NK-92 (cell line): ENCODE results near the gene TMEM171.

Source experiments
- DNase-seq: peaks from one replicate; lab custom pipeline; 2025; ENCODE audit not compliant: unreplicated experiment; lab: John Stamatoyannopoulos, UW

The TMEM171 gene

DNA sequence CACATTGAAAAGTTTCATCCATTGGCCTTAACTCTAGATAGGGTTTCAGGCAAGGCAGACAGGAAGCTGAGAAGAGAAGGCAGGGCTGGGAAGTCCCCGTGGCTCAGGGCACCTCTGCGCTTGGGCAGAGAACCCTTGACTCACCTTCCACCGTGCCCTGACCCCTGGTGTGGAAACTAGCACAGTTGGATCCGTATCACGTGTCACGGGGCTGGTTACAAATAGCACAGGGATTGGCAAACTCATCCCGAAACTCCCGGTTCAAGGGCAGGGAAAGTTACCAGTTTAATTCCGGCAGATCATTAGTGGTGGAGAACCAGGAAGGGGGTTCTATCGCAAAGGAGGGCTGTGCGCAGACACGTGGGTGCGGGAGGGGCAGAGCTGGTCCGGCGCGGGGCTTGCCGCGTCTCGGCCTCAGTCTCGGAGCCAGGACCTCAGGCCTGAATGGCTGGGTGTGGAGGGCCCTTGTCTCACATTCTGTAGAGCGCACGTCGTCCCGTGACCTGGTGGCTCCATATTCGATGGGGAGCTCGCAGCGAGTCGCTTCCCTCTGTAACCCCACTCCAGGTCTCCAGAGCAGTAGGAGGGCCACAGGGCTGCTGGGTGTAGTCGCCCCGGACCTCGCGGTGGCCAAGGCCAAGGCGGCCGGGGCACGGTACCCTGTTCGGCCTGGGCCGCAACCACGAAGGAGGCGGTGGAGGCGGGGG is 771 bp upstream of the TMEM171 start:
- no peak for DNase-seq

DNA sequence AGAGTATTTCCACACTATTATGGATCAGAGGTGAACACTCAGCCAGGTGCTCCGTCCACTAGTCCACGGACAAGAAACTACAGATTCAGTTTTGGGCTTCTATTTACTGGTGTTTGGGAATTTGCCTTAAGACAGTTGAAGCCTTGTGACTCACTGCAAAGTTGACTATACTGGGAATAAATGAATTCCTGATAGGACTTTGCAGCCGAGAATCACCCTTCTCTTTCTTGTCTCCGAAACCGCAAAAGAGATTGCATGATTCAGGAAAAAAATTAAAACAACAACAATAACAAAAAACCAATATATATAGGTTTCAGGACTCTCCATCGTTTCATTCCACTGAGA is 716 bp downstream of the TMEM171 start:
- DNase-seq = no peak

DNA sequence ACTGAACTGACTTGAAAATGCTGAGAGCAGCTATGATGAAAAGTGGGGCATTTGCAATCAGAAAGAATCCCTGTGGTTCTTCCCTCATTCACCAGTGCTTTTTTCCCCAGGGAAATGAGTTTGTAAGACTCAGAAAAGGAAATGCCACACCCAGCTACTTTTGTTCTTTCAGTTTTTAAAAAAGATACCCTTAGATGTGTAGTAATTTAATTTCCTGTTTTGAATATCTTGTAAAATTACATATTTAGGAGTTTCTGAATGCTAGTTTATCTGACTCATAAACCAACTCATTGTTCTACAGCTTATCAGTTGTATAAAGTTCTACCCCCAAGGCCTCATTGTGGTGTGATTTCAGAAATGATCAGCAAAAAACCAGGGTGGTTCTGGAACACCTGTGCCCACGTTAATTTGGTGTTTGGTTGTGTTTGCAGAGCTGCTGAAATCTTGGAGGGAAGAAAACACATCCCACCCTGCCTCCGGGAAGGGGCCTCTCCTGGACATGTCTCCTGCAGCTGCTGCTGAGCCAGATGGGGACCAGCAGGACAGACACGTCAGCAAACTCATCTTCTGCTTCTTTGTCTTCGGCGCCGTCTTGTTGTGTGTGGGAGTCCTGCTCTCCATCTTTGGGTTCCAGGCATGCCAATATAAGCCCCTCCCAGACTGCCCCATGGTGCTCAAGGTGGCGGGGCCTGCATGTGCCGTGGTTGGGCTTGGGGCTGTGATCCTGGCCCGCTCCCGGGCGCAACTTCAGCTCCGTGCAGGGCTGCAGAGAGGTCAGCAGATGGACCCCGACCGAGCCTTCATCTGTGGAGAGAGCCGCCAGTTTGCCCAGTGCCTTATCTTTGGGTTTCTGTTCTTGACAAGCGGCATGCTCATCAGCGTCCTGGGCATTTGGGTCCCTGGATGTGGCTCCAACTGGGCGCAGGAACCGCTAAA is 2.8 kb downstream of the TMEM171 start:
- DNase-seq = no peak

DNA sequence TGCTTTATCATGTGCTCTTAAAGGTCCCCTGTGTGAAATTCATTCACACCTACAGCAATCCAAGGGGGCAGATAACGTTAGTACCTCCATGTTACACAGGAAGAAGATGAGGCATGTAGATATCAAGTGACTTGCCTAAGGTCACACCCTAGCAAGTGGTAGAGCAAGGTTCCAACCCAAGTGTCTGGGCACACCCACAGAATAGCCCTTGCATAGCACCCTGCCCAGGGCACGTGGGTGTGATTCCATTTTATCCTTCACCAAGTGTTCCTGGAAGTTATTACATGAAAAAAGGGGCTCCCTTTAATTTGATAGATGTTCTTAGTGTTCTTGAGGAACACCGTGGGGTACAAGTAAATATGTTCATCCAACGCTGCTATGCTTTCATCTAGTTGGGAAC is 4.9 kb downstream of the TMEM171 start:
- no peak for DNase-seq

DNA sequence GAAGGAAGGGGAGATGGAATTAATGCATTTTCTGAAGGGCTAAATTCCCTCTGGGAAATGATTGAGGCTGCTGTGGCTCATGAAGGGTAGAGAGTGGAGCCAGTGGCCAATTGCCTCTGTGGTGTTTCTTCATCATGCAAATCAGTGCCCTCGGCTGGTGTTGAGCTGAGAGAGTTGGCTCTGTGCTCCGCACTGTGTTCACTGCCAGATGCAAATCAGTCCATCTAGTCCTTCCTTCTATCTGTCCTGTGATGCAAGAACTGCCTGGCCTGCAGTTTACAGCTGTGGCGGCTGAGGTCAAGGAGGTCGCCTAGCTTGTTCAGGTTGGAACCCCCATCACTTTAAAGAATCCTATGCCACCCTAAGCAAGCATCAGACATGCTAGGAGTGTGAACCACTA is 6.0 kb downstream of the TMEM171 start:
- DNase-seq = no peak

DNA sequence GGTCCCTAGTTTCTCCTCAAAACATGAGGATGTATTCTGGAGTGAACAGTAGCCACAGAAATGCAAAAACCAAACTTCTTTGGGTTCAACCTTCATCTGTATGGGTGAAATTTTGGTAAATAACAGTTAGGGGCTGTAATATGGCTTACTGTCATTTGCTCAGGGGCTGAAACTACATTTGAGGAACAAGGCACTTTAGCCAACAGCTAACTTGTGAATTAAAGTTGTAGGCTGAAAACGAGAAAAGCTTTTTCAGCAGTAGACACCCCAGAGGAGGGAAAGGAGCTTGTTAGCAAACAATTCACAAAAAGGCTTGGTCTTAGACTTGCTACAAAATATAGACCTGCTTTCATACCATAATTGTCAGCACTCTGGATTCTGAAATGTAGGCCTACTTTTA is 6.6 kb downstream of the TMEM171 start:
- no peak for DNase-seq

DNA sequence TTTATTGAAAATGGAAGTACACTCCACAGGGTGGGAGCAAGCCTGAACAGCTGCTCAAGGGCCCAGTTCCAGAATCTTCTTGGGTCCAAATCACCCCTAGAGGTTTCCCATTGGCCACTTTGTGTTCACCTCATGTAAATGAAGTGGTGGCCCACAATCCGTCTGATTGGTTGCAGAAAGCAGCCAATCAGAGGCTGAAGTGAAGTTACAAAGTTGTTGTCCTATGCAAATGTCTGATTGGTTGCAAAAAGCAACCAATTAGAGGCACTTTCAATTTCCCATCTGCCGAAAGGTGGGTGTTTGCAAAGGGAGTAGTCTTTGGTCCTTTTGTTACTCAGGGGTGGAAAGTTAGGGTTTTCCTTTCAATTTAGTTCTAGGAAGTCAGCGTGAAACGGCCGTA is 8.8 kb downstream of the TMEM171 start:
- no peak for DNase-seq

DNA sequence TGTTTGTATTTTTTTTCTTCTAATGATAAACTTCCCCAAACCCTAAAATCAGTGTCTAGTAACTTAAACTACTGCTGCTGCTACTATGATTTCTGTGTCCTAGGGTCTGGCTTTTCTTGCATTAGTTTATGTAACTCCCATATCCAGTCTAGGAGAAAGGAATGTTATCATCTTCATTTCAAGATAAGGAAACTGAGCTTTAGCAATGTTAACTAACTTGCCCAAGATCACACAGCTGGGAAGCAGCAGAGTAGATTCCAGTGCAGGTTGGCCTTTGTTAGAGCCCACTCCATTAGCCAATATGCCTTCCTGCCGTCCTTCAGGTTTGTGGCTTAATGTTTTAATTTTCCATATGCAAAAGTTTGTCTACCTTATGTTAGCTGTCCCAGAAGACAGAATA is 10.4 kb downstream of the TMEM171 start:
- no peak for DNase-seq

DNA sequence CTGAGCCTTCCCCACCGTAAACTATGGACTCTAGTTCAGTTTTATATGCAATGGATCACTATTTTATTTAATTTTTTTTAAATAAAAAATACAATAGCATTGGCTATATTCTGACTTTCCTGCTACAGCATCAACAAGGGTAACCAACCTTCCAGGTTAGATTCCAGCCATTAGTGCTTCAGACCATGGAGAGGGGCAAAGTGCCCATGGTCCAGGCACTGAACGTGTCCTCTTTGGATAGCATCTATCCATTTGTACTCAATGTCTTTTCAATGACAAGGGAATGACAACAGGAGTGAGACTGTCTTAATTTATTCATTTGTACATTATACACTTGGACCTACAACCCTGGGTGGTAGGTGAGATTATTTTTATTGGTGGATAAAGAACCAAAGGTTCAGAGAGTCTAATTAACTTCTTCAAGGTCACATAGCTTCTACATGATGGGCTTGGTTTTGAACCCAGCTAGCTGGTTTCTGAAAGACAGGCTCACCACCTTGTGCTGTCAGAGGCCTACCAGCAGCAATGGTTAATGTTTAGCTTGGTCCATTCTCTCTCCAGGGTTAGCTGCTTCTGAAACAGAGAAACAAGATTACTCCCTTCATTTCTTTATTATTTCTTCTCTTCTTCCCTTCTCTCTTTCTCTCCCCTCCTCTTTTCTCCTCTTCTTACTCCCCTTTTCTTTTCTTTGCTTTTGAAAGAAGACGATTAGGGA is 11.5 kb downstream of the TMEM171 start:
- DNase-seq = no peak

DNA sequence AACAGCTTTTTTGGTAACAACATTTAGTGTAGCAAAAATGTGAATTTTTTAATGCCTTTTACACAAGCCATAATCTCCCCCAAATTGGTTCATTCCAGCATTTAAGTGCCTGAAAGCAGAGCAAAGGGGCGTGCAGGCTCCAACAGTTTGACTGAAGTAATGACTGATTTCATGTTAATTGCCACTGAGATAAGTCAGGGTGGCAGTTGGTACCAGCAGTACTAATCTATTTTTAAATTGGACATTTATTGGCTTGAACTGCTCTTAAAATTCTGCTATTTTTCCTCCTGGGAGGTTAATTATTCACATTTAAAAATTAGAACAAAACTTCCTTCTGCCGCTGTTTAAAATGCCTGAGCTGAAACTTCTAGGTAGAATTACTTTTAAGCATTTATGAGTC is 12.4 kb downstream of the TMEM171 start:
- DNase-seq = no peak

DNA sequence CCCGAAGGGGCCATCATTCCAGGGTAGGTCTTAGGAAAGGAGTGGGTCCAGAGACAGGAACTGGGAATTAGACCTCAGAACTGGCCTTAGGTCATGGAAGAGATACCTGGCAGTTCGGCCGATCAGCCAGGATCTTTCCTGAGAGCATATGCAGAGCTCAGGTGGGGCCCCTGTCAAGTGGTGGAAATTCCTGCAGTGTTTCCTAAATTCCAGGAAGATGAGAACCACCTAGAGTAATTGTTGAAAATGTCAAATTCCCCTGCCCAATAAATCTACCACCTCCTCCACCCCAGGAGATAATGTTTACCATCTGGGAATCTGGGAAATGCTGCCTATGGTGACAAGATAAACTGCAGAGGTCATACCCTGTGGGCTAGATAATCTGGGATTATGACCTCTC is 14.6 kb downstream of the TMEM171 start:
- DNase-seq = no peak

DNA sequence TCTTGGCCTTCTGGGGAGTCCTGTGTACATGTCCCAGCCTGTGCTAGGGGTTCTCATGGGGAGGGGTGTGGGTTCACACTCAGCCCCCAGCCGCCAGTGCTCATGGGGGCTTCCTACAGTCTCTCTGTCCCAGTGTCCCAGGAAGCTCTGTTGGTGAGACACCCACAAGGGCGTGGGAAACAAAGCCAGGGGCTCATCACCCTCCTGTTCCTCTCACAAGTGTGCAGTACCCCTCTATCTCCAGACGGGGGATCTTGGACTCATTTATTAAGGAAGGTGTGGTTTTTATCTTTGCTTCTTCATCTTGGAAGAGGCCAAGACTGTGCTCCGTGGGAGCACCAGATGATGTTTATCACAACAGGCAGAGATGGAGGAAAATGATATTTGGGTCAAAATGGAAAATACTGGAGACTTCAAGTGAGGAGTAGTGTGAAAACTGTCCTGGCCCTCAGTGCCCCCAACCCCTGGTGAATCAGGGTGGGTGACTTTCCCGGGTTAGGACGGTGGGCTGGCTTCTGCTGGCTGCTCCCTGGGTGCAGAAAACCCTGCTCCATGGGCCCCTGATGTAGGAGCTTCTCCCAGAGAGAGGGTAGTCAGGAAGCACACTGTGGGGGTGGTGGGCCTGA is 15.2 kb downstream of the TMEM171 start:
- DNase-seq = no peak

DNA sequence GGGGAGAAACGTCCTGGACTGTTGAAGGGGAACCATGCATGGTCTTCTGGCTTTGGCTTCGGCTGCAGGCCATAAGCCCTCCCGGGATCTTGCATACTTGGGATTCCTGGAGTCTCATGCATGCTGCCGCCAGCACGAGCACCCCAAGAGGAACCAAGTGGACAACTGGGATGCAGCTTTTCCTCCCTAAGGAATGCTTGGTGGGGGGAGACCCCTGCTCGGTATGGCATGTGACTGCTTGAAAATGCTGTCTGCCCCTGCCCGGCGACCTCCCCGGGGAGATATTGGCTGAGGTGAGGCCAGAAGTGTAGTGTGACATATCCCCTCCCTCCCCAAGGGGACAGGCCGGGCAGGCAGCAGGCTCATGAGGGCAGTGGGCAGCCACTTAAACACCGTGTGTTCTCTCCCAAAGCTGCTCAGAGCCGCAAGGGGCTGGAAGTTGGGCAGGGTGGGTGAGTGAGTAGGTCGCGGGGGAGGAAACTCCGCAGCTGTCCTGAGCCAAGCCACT is 15.7 kb downstream of the TMEM171 start:
- DNase-seq = no peak

DNA sequence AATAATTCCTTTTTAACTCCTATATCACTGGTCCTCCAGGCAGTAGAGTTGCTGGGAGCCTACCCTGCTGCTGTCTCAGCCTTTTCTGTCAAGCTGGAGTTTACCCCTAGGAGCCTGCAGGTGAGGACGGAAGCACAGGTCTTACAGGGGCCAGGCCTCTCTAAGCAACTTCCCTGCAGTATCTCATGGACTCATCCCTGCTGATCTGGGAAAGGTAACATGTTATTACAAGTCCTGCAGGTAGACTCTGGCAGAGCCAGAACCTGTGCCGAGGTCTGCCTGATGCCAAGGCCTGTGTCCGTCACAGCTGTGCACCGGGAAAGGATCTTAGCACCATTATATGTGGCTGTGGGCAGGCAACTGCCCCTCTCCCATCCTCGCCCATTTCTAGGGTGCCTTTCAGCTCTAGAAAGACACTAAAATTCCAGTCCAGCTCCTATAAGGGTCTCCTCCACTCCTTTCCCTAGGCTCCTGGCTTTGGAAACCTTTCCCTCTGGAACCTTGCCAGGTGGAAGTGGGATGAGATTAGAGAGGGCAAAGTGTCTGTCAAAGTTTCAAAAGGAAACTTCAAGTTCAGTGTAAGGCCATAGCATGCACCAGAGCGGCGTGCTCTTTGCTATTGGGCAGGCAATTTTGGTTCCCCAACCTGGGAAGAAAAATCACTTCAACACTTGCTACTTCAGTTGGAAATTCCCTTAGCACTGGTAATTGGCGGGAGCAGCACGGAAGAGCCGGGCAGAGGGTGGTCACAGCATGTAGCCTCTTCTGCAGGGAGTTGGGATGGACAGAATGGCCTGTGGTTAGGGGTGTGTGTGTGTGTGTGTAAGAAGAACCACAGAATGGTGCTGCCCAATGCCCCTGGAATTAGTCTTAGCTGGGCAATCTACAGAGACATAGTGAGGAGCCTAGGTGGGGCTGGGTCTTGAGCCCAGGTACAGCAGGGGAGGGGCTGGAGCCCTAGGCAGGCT is 17.5 kb downstream of the TMEM171 start:
- no peak for DNase-seq

DNA sequence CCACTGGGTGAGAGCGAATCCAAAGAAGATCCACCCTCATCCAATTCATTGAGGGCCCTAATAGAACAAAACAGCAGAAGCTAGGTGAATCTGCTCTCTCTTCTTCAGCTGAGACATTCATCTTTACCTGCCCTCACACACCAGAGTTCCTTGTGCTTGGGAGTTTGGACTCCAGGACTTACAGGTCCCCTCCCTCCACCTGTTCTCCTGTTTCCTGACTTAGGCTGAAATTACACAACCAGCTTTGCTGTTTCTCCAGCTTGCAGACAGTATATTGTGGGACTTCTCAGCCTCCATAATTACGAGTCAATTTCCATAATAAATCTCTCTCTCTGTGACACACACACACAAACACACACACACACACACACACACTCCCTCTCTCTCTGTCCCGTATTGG is 19.1 kb downstream of the TMEM171 start:
- DNase-seq = no peak

DNA sequence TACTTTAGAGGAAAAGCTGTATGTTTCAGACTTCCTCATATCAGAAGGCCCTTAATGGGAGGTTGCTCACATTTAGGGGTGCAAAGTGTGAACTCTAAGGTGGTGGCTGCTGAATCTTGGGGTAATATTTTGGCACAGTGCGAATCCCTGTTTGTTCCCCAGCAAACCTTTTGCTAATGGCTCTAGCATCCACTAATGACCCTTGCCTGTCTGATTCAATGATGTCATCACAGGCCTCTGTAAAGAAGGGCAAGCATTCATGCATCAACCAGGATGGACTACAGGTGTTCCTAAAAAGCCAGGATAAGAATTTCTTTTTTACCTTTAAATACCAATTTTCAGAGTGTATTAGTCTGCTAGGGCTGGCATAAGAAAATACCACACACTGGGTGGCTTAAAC is 20.4 kb downstream of the TMEM171 start:
- no peak for DNase-seq

DNA sequence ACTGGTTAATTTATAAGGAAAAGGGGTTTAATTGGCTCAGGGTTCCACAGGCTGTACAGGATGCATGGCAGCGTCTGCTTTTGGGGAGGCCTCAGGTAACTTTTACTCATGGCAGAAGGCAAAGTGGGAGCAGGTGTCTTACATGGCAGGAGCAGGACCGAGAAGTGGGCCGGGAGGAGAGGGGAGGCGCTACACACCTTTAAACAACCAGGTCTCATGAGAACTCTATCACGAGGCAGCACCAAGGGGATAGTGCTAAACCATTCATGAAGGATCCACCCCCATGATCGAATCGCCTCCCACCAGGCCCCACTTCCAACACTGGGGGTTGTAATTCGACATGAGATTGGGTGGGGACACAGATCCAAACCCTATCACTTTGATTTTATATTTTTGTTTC is 21.7 kb downstream of the TMEM171 start:
- DNase-seq = no peak

DNA sequence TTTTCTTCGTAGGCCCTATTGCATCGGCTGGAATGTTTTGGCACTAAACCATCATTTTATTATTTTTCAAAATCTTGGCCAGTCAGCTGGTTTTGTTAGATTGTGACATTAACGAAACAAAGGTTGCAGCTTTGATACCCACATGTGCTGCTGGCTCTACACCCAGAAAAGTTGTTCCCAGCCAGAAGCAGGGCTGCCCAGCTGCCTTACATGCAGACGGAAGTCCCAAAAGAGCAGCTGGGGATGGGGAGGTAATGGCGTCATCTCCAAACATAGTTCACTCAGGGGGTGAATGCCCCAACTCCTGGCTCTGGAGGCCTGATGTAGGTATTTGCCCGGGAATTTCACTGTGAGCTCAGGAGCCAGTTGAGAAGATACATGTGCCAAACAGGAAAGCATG is 23.3 kb downstream of the TMEM171 start:
- DNase-seq = no peak

DNA sequence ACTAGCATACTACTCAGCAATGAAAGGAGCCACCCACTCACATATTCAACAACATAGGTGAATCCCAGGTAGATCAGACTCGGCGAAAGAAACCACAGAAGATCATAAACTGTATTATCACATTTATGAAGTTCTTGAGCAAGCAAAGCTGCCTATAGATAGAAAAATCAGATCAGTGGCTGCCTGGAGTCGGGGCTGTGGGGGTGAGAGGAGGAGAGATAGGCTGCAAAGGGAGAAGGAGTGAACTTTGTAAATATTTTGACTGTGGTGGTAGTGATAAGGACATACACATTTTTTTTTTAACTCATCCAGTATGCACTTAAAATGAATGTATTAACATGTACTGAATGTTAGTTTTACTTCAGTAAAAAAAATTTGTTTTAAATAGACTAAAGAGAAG is 29.2 kb downstream of the TMEM171 start:
- DNase-seq = no peak

DNA sequence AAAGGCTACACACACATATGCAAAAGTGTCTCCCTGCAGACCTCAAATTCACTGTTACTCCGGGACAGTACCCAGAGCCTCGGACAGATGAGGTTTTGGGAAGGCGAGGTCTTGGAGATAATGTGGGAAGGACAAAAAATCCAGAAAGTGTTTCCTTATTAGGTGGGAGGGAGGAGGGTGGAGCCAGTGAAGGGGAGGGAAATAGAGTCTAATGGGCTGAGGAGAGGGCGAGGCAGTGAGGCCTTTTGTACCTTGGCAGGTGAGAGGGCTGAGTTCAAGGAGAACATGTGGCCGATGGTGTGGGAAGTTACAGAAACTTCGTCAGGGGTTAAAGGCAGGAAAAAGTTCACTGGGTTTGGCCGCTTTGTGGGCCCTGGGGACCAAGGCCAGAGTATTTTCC is 30.5 kb downstream of the TMEM171 start:
- no peak for DNase-seq
